ENCODE results near the gene KIF1A. TPM values are rescaled to one million over a fixed set of nuclear protein-coding genes. Genes with fewer than 3 reads are reported as not detected.
"Not testable (repeated sequence)": the region's sequence is repeated elsewhere in the genome, so short reads cannot be mapped to it uniquely, and the experiment has no call there.

Gene KIF1A
- total and polyA plus RNA-seq, 8 donors = 0.42 to 6.4 (median 1.9) TPM

DNA sequence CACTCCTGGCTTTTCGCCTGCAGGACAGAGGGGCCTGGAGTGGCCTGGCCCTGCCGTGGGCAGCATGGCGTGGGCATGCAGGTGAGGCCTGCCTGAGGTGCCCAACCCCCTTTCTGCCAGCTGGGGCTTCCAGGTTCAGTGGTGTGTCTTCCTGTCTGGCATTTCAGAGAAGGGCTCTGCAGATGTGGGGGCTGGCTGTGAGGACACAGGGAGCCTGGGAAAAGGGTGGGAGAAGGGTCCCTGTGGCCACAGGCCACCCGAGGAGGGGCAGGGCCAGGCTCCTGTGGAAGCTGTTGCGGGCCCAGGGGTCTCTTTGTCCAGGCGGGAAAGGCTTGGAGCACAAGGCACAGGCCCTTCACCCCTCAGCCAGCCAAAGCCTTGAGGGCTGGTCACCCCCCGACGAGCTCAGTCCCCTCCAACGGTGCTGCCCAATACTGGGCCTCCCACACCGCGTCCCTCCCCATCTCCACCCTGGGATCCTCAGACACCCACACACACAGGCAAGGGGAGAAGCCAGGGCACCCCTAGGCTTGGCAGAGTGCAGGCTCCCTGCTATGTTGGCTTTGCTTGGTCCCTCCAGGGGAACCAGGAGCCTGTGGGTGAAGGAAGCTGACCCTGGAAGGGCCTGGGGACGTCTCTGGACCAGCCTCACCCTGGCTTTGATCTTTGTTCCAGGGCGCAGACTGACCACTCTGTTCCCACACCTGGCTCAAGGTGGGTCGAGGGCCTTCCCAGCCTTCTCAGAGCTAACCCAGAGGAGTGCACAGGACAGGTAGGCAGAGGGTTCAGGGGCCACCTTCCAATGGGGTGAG lies 132.1 kb downstream of the KIF1A start:
- no peaks in the 10 kb centered on the region for H3K4me1 ChIP-seq
- ATAC-seq = no peak
- no peak for DNase-seq
- no peak overlapping the region for H3K4me3 ChIP-seq
- H3K27me3 ChIP-seq = peaks cover 0 to 13% of the 10 kb centered on the region in 2 donors
- no peaks in the 10 kb centered on the region for H3K36me3 ChIP-seq
- TF ChIP-seq, protein P1, sequence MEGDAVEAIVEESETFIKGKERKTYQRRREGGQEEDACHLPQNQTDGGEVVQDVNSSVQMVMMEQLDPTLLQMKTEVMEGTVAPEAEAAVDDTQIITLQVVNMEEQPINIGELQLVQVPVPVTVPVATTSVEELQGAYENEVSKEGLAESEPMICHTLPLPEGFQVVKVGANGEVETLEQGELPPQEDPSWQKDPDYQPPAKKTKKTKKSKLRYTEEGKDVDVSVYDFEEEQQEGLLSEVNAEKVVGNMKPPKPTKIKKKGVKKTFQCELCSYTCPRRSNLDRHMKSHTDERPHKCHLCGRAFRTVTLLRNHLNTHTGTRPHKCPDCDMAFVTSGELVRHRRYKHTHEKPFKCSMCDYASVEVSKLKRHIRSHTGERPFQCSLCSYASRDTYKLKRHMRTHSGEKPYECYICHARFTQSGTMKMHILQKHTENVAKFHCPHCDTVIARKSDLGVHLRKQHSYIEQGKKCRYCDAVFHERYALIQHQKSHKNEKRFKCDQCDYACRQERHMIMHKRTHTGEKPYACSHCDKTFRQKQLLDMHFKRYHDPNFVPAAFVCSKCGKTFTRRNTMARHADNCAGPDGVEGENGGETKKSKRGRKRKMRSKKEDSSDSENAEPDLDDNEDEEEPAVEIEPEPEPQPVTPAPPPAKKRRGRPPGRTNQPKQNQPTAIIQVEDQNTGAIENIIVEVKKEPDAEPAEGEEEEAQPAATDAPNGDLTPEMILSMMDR (IDR thresholded peaks at IDR 0.05) = no peak
- H3K9me3 ChIP-seq = no peaks in the 10 kb centered on the region
- intact Hi-C loops (cut with DNase I) = no loop called here
- no peak overlapping the region for H3K27ac ChIP-seq

DNA sequence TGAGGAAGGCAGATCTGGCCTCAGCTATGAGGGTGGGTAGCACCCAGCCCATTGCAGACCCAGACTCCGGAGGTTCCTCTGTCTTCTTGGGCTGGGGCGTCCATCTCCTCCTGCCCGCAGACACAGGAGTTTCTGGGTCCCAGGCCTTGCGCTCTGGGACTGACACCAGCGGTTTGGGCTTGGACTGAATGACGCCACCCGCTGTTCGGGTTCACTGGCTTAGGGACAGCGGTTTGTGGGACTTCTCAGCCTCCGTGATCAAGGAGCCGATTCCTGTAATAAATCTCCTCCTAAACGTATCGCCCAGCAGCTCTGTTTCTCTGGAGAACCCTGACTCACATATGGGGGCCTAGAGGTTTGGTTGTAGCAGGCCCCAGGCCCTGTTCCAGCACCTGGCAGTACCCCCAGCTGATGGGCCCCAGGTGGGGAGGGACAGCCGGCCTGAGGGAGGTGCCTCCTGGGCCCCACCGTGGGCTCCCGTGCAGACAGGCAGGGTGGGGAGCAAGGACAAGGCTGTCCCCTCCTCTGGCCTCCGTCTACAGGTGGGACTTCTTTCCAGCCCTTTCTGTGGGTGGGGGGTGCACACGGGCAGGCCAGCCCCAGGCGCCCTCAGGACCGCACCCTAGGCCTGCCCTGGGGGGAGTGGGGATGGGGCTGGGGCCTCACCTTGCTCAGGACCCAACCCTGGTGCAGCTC lies 132.8 kb downstream of the KIF1A start:
- intact Hi-C loops (cut with DNase I) = no loop called here
- ATAC-seq = no peak
- Histone ChIP-seq H3K36me3 (no peaks in the 10 kb centered on the region), H3K4me1 (no peaks in the 10 kb centered on the region), H3K27ac (no peak overlapping the region), H3K9me3 (no peaks in the 10 kb centered on the region), H3K4me3 (no peak overlapping the region), H3K27me3 (peaks cover 0 to 13% of the 10 kb centered on the region in 2 donors)
- TF ChIP-seq, protein P1 (IDR thresholded peaks at IDR 0.05) = no peak
- peak in 1 of 4 donors; percentile 51 for DNase-seq

DNA sequence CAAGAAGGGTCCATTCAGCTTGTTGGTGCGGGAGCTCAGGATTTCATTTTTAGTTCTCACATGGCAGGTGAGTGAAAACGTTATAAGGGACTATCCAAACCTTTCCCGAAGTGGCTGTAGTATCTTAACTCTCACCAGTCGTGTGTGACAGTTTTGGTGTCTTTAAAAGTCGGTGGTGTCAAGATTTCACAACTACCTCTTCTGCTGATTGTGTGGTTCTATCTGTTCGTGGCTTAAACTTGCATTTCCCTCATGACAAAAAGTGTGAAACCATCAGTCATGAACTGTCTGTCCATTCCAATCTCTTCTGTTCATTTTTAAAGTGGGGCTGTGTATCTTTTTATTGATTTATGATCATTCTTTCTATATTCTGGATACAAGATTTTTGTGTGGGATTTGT lies 133.6 kb downstream of the KIF1A start:
- no peak overlapping the region for H3K4me3 ChIP-seq
- no peak overlapping the region for H3K27ac ChIP-seq
- DNase-seq (no peak), ATAC-seq (no peak)
- TF ChIP-seq, protein P1 (IDR thresholded peaks at IDR 0.05) = no peak
- H3K36me3 ChIP-seq = no peaks in the 10 kb centered on the region
- no peaks in the 10 kb centered on the region for H3K4me1 ChIP-seq
- H3K27me3 ChIP-seq = peaks cover 0 to 13% of the 10 kb centered on the region in 2 donors
- H3K9me3 ChIP-seq = no peaks in the 10 kb centered on the region
- intact Hi-C loops (cut with DNase I) = no loop called here

DNA sequence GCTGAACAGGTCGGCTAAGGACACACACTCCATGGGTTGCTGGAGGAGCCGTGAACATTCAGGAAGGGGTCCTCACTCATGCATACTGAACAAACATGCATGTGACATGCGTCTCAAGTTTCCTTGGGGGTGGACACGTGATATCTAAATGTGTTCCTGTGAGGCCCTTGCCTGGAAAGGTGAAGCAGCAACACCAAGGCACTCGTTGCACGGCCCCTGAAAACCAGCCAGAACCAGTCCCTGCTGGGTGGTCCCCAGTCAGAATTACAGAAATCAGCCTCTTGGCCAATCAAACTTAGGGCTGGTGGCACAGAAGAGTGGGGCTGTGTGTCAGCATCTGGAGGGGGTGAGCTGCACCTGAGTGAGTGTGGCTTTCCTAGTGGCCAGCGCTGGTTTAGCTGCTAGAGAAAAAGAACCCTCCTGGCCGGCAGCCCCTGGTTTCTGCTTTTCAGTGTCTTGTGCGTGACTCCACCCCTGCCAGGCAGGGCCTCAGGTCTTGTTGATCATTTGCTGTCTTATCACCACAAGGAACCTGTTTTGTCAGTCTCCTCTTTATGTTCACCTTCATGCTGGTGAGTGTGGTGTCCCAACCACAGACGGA lies 134.1 kb downstream of the KIF1A start:
- ATAC-seq = no peak
- intact Hi-C loops (cut with DNase I) = no loop called here

DNA sequence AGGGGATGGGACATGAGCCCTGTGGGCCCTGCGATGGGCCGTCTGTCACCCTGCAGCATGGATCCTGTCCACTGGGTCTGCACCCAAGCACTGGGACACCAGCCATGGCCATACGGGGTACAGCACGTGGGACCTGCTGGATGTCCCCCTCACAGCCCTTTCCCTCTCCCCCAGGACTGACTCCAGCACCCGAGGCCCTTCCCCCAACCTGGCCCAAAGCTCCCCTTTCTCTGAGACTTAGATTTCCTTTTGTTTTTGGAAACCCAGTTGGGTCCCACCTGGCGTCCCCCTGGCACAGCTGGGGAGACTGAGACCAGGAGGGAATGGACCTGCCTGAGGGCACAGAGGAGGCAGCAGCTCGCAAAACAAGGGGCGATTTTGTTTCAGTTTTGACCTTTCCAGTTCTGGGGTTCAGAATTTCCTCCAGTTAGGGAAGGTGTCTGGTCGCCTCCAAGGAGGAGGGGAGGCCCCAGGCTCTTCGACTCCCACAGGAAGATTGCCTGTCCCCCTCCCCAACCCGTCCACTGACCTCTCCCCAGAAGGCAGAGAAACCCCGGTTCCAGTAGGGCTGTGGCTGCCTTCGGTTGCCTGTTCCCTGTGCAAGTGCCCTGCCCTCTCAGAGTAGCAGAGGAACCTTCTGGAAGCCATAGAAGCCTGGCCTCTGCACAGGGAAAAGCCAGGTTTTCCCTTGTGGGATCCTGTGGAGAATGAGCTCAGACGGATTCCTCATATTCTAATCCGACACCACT lies 135.9 kb downstream of the KIF1A start:
- H3K9me3 ChIP-seq; H3K36me3 ChIP-seq; H3K27ac ChIP-seq; H3K4me3 ChIP-seq; ATAC-seq; H3K4me1 ChIP-seq; intact Hi-C loops (cut with DNase I): not testable (repeated sequence)
- peaks cover 0 to 13% of the 10 kb centered on the region in 2 donors for H3K27me3 ChIP-seq
- peak in 1 of 4 donors; percentile 24 for DNase-seq

More for the DNA sequence above, 134.1 kb downstream of the KIF1A start:
- no peaks in the 10 kb centered on the region for H3K9me3 ChIP-seq
- H3K27ac ChIP-seq = no peak overlapping the region
- TF ChIP-seq, protein P1 (IDR thresholded peaks at IDR 0.05) = no peak
- H3K36me3 ChIP-seq = no peaks in the 10 kb centered on the region
- peaks cover 0 to 13% of the 10 kb centered on the region in 2 donors for H3K27me3 ChIP-seq
- no peak overlapping the region for H3K4me3 ChIP-seq
- peak in 3 of 4 donors; percentile 22 to 64 (median 35) for DNase-seq
- no peaks in the 10 kb centered on the region for H3K4me1 ChIP-seq

DNA sequence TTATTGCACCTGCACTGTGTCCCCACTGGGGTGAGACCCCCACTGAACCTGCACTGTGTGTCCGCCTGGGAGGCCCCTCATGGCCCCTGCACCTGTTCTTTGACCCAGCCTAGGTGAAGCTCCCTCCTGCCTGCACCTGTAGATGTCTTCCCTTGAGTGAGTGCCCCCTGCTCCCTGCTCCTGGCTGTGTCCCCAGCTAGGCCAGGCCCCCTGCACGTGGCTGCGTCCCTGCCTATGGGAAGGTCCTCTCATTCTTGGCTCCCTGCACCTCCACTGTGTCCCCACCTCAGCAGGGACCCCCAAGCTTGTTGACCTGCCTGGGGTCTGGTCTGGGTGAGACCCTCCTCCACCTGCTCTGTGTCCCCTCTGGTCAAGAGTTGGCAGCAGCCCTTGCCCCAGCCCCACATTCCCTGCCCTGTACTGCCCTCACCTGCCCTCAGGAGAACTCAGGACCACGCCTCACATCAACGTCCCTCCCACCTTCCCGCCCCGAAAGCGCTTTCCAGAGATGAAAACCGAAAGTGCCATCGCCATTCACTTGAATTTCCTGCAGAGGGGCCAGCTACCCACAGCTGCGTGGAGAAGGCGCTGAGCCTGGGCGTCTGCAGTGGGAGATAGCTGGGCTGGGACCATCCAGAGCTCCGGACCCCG lies 136.6 kb downstream of the KIF1A start:
- H3K27me3 ChIP-seq = peaks cover 0 to 13% of the 10 kb centered on the region in 2 donors
- H3K27ac ChIP-seq; H3K4me3 ChIP-seq; H3K4me1 ChIP-seq; intact Hi-C loops (cut with DNase I); H3K9me3 ChIP-seq; H3K36me3 ChIP-seq: not testable (repeated sequence)
- DNase-seq (peak in 1 of 4 donors; percentile 48), ATAC-seq (peak; percentile 9)

DNA sequence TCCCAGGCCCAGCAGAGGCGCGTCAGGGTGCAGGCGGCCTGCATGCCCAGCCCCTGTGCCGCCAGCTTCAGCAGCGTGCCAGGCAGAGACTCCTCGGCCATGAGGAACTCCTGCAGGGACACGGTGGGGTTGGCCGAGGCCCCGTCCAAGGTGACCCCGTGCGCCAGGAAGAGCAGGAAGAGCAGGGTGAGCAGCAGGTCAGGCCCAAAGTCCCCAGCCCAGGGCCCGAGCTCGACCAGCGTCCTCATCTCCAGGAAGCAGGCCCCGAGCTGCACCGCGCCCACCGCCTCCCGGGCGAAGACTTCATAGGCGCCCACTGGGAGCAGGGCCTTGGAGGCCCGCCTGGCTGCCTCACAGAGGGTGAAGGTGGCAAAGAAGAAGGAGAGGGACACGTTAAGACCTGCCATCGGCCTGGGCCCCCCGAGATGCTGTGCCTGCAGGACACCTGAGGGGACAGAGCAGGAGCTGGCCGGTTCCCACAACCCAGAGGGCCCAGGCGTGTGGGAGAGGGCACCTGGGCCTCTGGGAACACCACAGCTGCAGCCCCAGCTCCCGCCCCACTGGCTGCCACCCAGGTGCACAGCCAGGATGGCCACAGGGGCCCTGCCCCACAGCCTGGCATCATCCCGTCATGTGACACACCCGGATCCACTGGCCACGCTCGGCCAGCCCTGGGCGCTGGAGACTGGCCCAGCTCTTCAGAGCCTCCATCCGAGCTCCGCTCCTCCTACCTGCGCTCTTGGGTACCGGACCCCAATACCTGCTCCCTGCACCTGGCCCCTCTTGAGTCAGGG lies 137.4 kb downstream of the KIF1A start, which contains the start of gene AQP12B:
AQP12B (minus strand) TSS at position 455 of the 794 bp plus-strand sequence; CDS start at position 407, 48 bp downstream.
- intact Hi-C loops (cut with DNase I); H3K9me3 ChIP-seq: not testable (repeated sequence)

More for the DNA sequence above, 137.4 kb downstream of the KIF1A start, which contains the start of gene AQP12B:
- peak in 1 of 4 donors; percentile 79 for DNase-seq
- H3K36me3 ChIP-seq, ATAC-seq, H3K4me3 ChIP-seq, H3K4me1 ChIP-seq, H3K27ac ChIP-seq: not testable (repeated sequence)
- peaks cover 0 to 10% of the 10 kb centered on the region in 2 donors for H3K27me3 ChIP-seq
